Measurements from ENCODE around the gene EHBP1. TPM values are rescaled to one million over a fixed set of nuclear protein-coding genes. Genes with fewer than 3 reads are reported as not detected.

The EHBP1 gene
- total and polyA plus RNA-seq, 2 donors (not counting 3 experiments of a cell fraction or from before 2014, with no cell fraction given) = 8.4 to 34.8 TPM

GRCh38 chr2:62685256-62685655 lies 20.3 kb upstream of the EHBP1 start:
- TF ChIP-seq POLR2A (IDR thresholded peaks at IDR 0.05; ENCODE audit: low read depth, low read length) (no peak), POLR2AphosphoS5 (IDR thresholded peaks at IDR 0.05; ENCODE audit: insufficient read depth, low read depth, low read length) (no peak), EZH2 (IDR thresholded peaks at IDR 0.05; ENCODE audit: borderline replicate concordance, low read depth, low read length, severe bottlenecking) (no peak), GATA2 (IDR thresholded peaks at IDR 0.05; ENCODE audit: insufficient read depth, insufficient read length, low read depth, low read length) (no peak), CTCF (IDR thresholded peaks at IDR 0.05; ENCODE audit: extremely low read depth in 1 of 2, insufficient read depth in 1 of 2, low read depth in 1 of 2, low read length in 2 of 2) (no peak), JUN (IDR thresholded peaks at IDR 0.05; ENCODE audit: borderline replicate concordance, insufficient read depth, insufficient read length, low read depth) (no peak)
- TF ChIP-seq, protein P1, sequence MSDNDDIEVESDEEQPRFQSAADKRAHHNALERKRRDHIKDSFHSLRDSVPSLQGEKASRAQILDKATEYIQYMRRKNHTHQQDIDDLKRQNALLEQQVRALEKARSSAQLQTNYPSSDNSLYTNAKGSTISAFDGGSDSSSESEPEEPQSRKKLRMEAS (IDR thresholded peaks at IDR 0.05; ENCODE audit: insufficient read depth, insufficient read length) = no peak
- no peaks in the 10 kb centered on the region for H3K9me3 ChIP-seq (replicated peaks; ENCODE audit: control insufficient read depth, insufficient read depth, low read length)
- H3K9me1 ChIP-seq (replicated peaks; ENCODE audit: control insufficient read depth, extremely low read depth, insufficient read depth, low read length) = no peaks in the 10 kb centered on the region
- no peaks in the 10 kb centered on the region for H3K79me2 ChIP-seq (ENCODE audit: control insufficient read depth, insufficient read depth, low read length)
- DNase-seq (ENCODE audit: low read depth, low spot score) (no peak), FAIRE-seq (no peak)
- no peaks in the 10 kb centered on the region for H3K4me1 ChIP-seq (ENCODE audit: control insufficient read depth, extremely low read depth, insufficient read depth, low read length)
- H2AFZ ChIP-seq (ENCODE audit: low read depth, low read length) = no peak overlapping the region
- no peaks in the 10 kb centered on the region for H4K20me1 ChIP-seq (replicated peaks; ENCODE audit: control insufficient read depth, extremely low read depth, insufficient read depth, low read length)
- H3K9ac ChIP-seq (replicated peaks; ENCODE audit: extremely low read depth, insufficient read depth, low read length) = no peak overlapping the region
- dilution Hi-C loops (cut with MboI; ENCODE audit: extremely low pct_ligation_motif_present, low sequenced_read_pairs) (no loop called here), intact Hi-C loops (cut with micrococcal nuclease) (no loop called here)
- no TSS peak for BruUV-seq (replicated peaks)
- peaks cover 10 to 12% of the 10 kb centered on the region in 2 experiments for H3K27me3 ChIP-seq (ENCODE audit: control insufficient read depth in 2 of 2, insufficient read depth in 2 of 2, low read length in 2 of 2)
- no peak overlapping the region for H3K4me3 ChIP-seq (replicated peaks in 1 of 3; ENCODE audit: insufficient read depth in 1 of 3, low read depth in 1 of 3, low read length in 3 of 3)
- no peak overlapping the region for H3K4me2 ChIP-seq (ENCODE audit: insufficient read depth, low read length)
- ChIA-PET POLR2A (interaction anchor here (0.6 kb wide), 1 partner anchor 205 kb away, joined by 3 read pairs; no protein-coding TSS in a partner anchor), CTCF (interaction anchor here (0.9 kb wide), 1 partner anchor 228 kb away, joined by 8 read pairs; no protein-coding TSS in a partner anchor)
- no peak overlapping the region for H3K27ac ChIP-seq (ENCODE audit: insufficient read depth, low read depth, low read length)
- H3K36me3 ChIP-seq (ENCODE audit: control insufficient read depth in 2 of 2, extremely low read depth in 1 of 2, insufficient read depth in 2 of 2, low read length in 2 of 2) = no peaks in the 10 kb centered on the region
